WERI-Rb-1 (cell line): Measurements from ENCODE around the gene LRRC8E.

Source experiments
- DNase-seq: peaks from one replicate; pipeline ENCODE4 v3.0.0-alpha.2; 2020
- H3K27ac ChIP-seq: fragments of 250-450 bp; sonication (Bioruptor Pico); 2 replicates; pipeline ENCODE4 v1.5.1; 2020; ENCODE audit warnings: mild to moderate bottlenecking, moderate library complexity
- H3K27me3 ChIP-seq: fragments of 250-450 bp; sonication (Bioruptor Pico); 2 replicates; pipeline ENCODE4 v1.5.1; 2021; ENCODE audit warnings: mild to moderate bottlenecking, low read depth, moderate library complexity; ENCODE audit not compliant: insufficient read depth, severe bottlenecking
- H3K36me3 ChIP-seq: fragments of 250-450 bp; sonication (Bioruptor Pico); 2 replicates; pipeline ENCODE4 v1.5.1; 2020; ENCODE audit warnings: mild to moderate bottlenecking, moderate library complexity
- H3K4me3 ChIP-seq: 2 replicates; pipeline ENCODE4 v1.5.1; 2011; ENCODE audit warnings: low read depth, mild to moderate bottlenecking, control low read depth, low read length
- H3K9me3 ChIP-seq: fragments of 250-450 bp; sonication (Bioruptor Pico); 2 replicates; pipeline ENCODE4 v1.5.1; 2021; ENCODE audit warnings: mild to moderate bottlenecking, moderate library complexity; ENCODE audit not compliant: severe bottlenecking
- CTCF ChIP-seq: IDR thresholded peaks from 2 replicates; pipeline ENCODE4 v1.5.1; 2011; ENCODE audit warnings: low read depth, mild to moderate bottlenecking, control low read depth, inconsistent platforms, low read length

LRRC8E gene

GRCh38 chr19:7888145-7888825, at the start of gene LRRC8E:
Gene LRRC8E, plus strand, starts transcription at chr19:7888510. Its CDS starts 7,094 bp downstream, at chr19:7895604.
- Histone ChIP-seq H3K4me3 (no peak within 1 kb of the TSS), H3K36me3 (no peaks in the 10 kb centered on the region), H3K27me3 (no peaks in the 10 kb centered on the region), H3K9me3 (no peaks in the 10 kb centered on the region), H3K27ac (no peak within 1 kb of the TSS)
- DNase-seq, result no peak
- no peak for TF ChIP-seq CTCF

- Histone ChIP-seq H3K4me3 (no peak overlapping the region), H3K27me3 (no peaks in the 10 kb centered on the region), H3K27ac (no peak overlapping the region), H3K9me3 (peaks cover 2% of the 10 kb centered on the region), H3K36me3 (no peaks in the 10 kb centered on the region)
- no peak for TF ChIP-seq CTCF
- no peak for DNase-seq
Observed at GRCh38 chr19:7839476-7839875, 48.8 kb upstream of the LRRC8E start.

- TF ChIP-seq CTCF, result no peak
- no peak overlapping the region for H3K27ac ChIP-seq
- H3K4me3 ChIP-seq, result no peak overlapping the region
- H3K36me3 ChIP-seq, result no peaks in the 10 kb centered on the region
- no peaks in the 10 kb centered on the region for H3K27me3 ChIP-seq
- DNase-seq, result no peak
- peaks cover 2% of the 10 kb centered on the region for H3K9me3 ChIP-seq
Observed at GRCh38 chr19:7840629-7841028, 47.7 kb upstream of the LRRC8E start.

- Histone ChIP-seq H3K9me3 (peaks cover 2% of the 10 kb centered on the region), H3K36me3 (no peaks in the 10 kb centered on the region), H3K4me3 (no peak overlapping the region), H3K27ac (no peak overlapping the region), H3K27me3 (no peaks in the 10 kb centered on the region)
- no peak for TF ChIP-seq CTCF
- DNase-seq, result no peak
Observed at GRCh38 chr19:7841751-7842660, 46.3 kb upstream of the LRRC8E start.

- Histone ChIP-seq H3K36me3 (no peaks in the 10 kb centered on the region), H3K27me3 (no peaks in the 10 kb centered on the region), H3K4me3 (no peak overlapping the region), H3K9me3 (peaks cover 2% of the 10 kb centered on the region), H3K27ac (no peak overlapping the region)
- TF ChIP-seq CTCF, result no peak
- DNase-seq, result no peak
Observed at GRCh38 chr19:7842661-7843294, 45.5 kb upstream of the LRRC8E start.
